PC-9 (cell line): ENCODE data around the gene SLC15A1. TPM values are rescaled to one million over a fixed set of nuclear protein-coding genes. Genes with fewer than 3 reads are reported as not detected.

Source experiments
- BruUV-seq: library from RNA; stranded (reverse); fragments of 400-500 nt; replicated peaks from 2 replicates; lab custom pipeline; 2021; lab: Mats Ljungman, UMichigan
- CTCF ChIA-PET: fragments of 300-600 bp; sonication (Branson Sonifier 250); formaldehyde crosslinking; loops from one replicate; lab custom pipeline; 2022; ENCODE audit warnings: antibody characterized with exemption; lab: Charles Lee
- POLR2A ChIA-PET: fragments of 300-600 bp; sonication (Branson Sonifier 250); formaldehyde crosslinking; loops from one replicate; lab custom pipeline; 2022; ENCODE audit warnings: antibody characterized with exemption; ENCODE audit not compliant: unreplicated experiment; lab: Charles Lee
- DNase-seq, 2 experiments: peaks; one replicate each; pipeline versions ENCODE4 v3.0.0 to v3.0.0-alpha.2; 2015 to 2022; ENCODE audit warnings: mixed read lengths in 1 of 2
- H2AFZ ChIP-seq: fragments of 200-600 bp; sonication (generic); 2 replicates; pipeline ENCODE4 v1.8.1; 2017; ENCODE audit warnings: antibody characterized with exemption
- H3F3A ChIP-seq: fragments of 200-600 bp; sonication (generic); 2 replicates; pipeline ENCODE4 v1.8.1; 2017; ENCODE audit warnings: antibody characterized with exemption, mild to moderate bottlenecking, low read depth; ENCODE audit not compliant: insufficient read depth
- H3K27ac ChIP-seq: fragments of 200-600 bp; sonication (generic); 2 replicates; pipeline ENCODE4 v1.6.1; 2016; ENCODE audit warnings: mixed run types
- H3K27me3 ChIP-seq: fragments of 200-600 bp; sonication (generic); 2 replicates; pipeline ENCODE4 v1.6.1; 2016; ENCODE audit warnings: low read depth, mixed run types; ENCODE audit not compliant: insufficient read depth
- H3K36me3 ChIP-seq: fragments of 200-600 bp; sonication (generic); 2 replicates; pipeline ENCODE4 v1.6.1; 2016; ENCODE audit warnings: low read depth, mixed run types
- H3K4me1 ChIP-seq: fragments of 200-600 bp; sonication (generic); replicated peaks from 2 replicates; pipeline ENCODE4 v1.6.1; 2016; ENCODE audit warnings: mixed run types; ENCODE audit not compliant: insufficient read depth
- H3K4me2 ChIP-seq: fragments of 200-600 bp; sonication (generic); 2 replicates; pipeline ENCODE4 v1.6.1; 2017; ENCODE audit warnings: mixed run types
- H3K4me3 ChIP-seq: fragments of 200-600 bp; sonication (generic); 2 replicates; pipeline ENCODE4 v1.6.1; 2016; ENCODE audit warnings: mixed run types
- H3K79me2 ChIP-seq: fragments of 200-600 bp; sonication (generic); 2 replicates; pipeline ENCODE4 v1.6.1; 2017; ENCODE audit warnings: low read depth, mixed run types
- H3K9me2 ChIP-seq: fragments of 200-600 bp; sonication (generic); 2 replicates; pipeline ENCODE4 v1.8.1; 2017; ENCODE audit warnings: mild to moderate bottlenecking; ENCODE audit not compliant: insufficient read depth
- H3K9me3 ChIP-seq: fragments of 200-600 bp; sonication (generic); 2 replicates; pipeline ENCODE4 v1.8.1; 2016; ENCODE audit warnings: low read depth; ENCODE audit not compliant: insufficient read depth
- H4K20me1 ChIP-seq: fragments of 200-600 bp; sonication (generic); 2 replicates; pipeline ENCODE4 v1.8.1; 2017; ENCODE audit not compliant: insufficient read depth
- CTCF ChIP-seq: fragments of 200-600 bp; sonication (generic); conservative IDR thresholded peaks from 2 replicates; pipeline ENCODE4 v1.6.1; 2017; ENCODE audit warnings: mixed run types, antibody characterized with exemption, mild to moderate bottlenecking, moderate library complexity
- EZH2 ChIP-seq: fragments of 200-600 bp; sonication (generic); IDR thresholded peaks from 2 replicates; pipeline ENCODE4 v1.8.0; 2017; ENCODE audit warnings: antibody characterized with exemption, low read depth
- intact Hi-C: fragments of 100-400 bp; cut with micrococcal nuclease; formaldehyde crosslinking; loops from one replicate; pipeline ENCODE4 v1.10.0; 2022; ENCODE audit not compliant: unreplicated experiment
- total RNA-seq: library from RNA; stranded (reverse); gene quantifications from 2 replicates; pipeline ENCODE4 v1.2.3, GENCODE V29; 2021

SLC15A1 gene
- total RNA-seq, 1 experiment from 2014 or later, result 0.55 TPM

- no peaks in the 10 kb centered on the region for H3K27me3 ChIP-seq
- no peaks in the 10 kb centered on the region for H3K9me2 ChIP-seq
- ChIA-PET CTCF (interaction anchor here (0.5 to 2.2 kb wide), 8 partner anchors 20 to 441 kb away, joined by 3 to 11 read pairs (median 4); no protein-coding TSS in a partner anchor), POLR2A (interaction anchor here (0.6 to 1.1 kb wide), 2 partner anchors 82 to 144 kb away, joined by 3 read pairs; no protein-coding TSS in a partner anchor)
- no peaks in the 10 kb centered on the region for H4K20me1 ChIP-seq
- 0 out of 2 replicates have a peak overlapping the region, but pooled peaks have one; percentile 31 for H2AFZ ChIP-seq
- H3K9me3 ChIP-seq, result no peaks in the 10 kb centered on the region
- no peak for DNase-seq
- intact Hi-C loops, result loop anchor here (1.0 kb wide), 2 partner anchors 117 to 208 kb away; no protein-coding TSS in a partner anchor
- no peak for TF ChIP-seq CTCF
- no peak for TF ChIP-seq EZH2
- H3K4me2 ChIP-seq, result peak overlapping the region; percentile 43
- H3K4me1 ChIP-seq, result peaks cover 53% of the 10 kb centered on the region
- peaks cover 39% of the 10 kb centered on the region for H3F3A ChIP-seq
- no TSS peak for BruUV-seq
- H3K4me3 ChIP-seq, result no peak overlapping the region
- no peaks in the 10 kb centered on the region for H3K36me3 ChIP-seq
- H3K27ac ChIP-seq, result peak overlapping the region; percentile 18; the same call in 1 of the 2 replicates
- 0 out of 2 replicates have a peak, but pooled peaks cover 5% of the 10 kb centered on the region for H3K79me2 ChIP-seq
These were observed 99.6 kb downstream of the SLC15A1 start for GRCh38 chr13:98652721-98653462.

- intact Hi-C loops, result no loop called here
- Histone ChIP-seq H4K20me1 (no peaks in the 10 kb centered on the region), H3K36me3 (no peaks in the 10 kb centered on the region), H3K27ac (no peak overlapping the region), H3F3A (peaks cover 45% of the 10 kb centered on the region), H3K27me3 (no peaks in the 10 kb centered on the region), H3K4me3 (no peak overlapping the region), H3K9me3 (no peaks in the 10 kb centered on the region), H3K79me2 (0 out of 2 replicates have a peak, but pooled peaks cover 5% of the 10 kb centered on the region), H3K4me2 (no peak overlapping the region), H3K4me1 (peaks cover 59% of the 10 kb centered on the region), H2AFZ (no peak overlapping the region), H3K9me2 (no peaks in the 10 kb centered on the region)
- DNase-seq, result no peak
- ChIA-PET CTCF (interaction anchor here (1.1 to 2.2 kb wide), 3 partner anchors 168 to 207 kb away, joined by 3 to 11 read pairs (median 7); no protein-coding TSS in a partner anchor), POLR2A (interaction anchor here (1.1 kb wide), 1 partner anchor 144 kb away, joined by 3 read pairs; no protein-coding TSS in a partner anchor)
- TF ChIP-seq EZH2 (no peak), CTCF (no peak)
- no TSS peak for BruUV-seq
These were observed 100.2 kb downstream of the SLC15A1 start for GRCh38 chr13:98652276-98652675.

GRCh38 chr13:98651744-98652143, 100.7 kb downstream of the SLC15A1 start:
- intact Hi-C loops, result loop anchor here (2.0 kb wide), 2 partner anchors 167 to 175 kb away; no protein-coding TSS in a partner anchor
- ChIA-PET CTCF (interaction anchor here (0.7 to 1.1 kb wide), 2 partner anchors 64 to 185 kb away, joined by 3 to 7 read pairs; no protein-coding TSS in a partner anchor), POLR2A (no interaction called here)
- DNase-seq, result no peak
- peaks cover 51% of the 10 kb centered on the region for H3F3A ChIP-seq
- H2AFZ ChIP-seq, result no peak overlapping the region
- no peaks in the 10 kb centered on the region for H3K9me3 ChIP-seq
- no peaks in the 10 kb centered on the region for H4K20me1 ChIP-seq
- no peaks in the 10 kb centered on the region for H3K27me3 ChIP-seq
- BruUV-seq, result no TSS peak
- no peaks in the 10 kb centered on the region for H3K36me3 ChIP-seq
- H3K4me1 ChIP-seq, result peaks cover 65% of the 10 kb centered on the region
- H3K79me2 ChIP-seq, result 0 out of 2 replicates have a peak, but pooled peaks cover 5% of the 10 kb centered on the region
- no peaks in the 10 kb centered on the region for H3K9me2 ChIP-seq
- no peak overlapping the region for H3K4me2 ChIP-seq
- peak overlapping the region; percentile 84 for H3K27ac ChIP-seq
- TF ChIP-seq EZH2, result no peak
- no peak for TF ChIP-seq CTCF
- H3K4me3 ChIP-seq, result no peak overlapping the region
